Ovary (tissue), 3 donors: ENCODE measurements around the gene ANO7.

Experiments used
- EP300 ChIP-seq: sonication (generic); formaldehyde crosslinking; IDR thresholded peaks from one replicate; pipeline ENCODE4 v1.6.1; 2017; ENCODE audit warnings: antibody characterized with exemption
- POLR2A ChIP-seq: fragments of 450-650 bp; IDR thresholded peaks from one replicate; pipeline ENCODE4 v1.6.1; 2017; ENCODE audit warnings: antibody characterized with exemption, mild to moderate bottlenecking, moderate library complexity
- TF ChIP-seq, protein P1 (sequence below), 3 donors: fragments of 450-650 bp in 2 of 3; fragments of 200-600 bp in 1 of 3; IDR thresholded peaks; one replicate each; pipeline versions ENCODE4 v1.5.1 to v1.8.0; 2016 to 2022; ENCODE audit warnings: antibody characterized with exemption in 3 of 3, mild to moderate bottlenecking in 1 of 3
- donor health status: DM: no; HTN: no; CAD: no.

DNA sequence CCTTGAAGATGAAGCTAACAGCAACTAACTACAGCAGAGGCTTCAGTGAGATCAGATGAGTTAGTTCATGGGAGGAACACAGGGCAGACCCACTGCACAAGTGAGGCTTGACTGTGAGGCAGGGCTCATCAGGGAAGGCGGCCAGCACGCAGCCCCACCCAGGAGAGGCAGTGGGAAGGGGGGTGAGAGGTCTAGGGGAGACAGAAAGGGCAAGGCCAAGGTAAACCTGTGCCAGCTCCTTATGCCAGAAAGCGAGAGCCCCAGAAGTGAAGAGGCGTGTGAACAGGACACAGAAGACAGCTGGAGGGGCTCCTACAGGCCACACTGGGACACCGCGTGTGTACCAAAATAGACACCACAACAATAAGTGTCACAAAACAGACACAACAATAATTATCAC is 48.6 kb downstream of the ANO7 start:
- TF ChIP-seq, protein P1, sequence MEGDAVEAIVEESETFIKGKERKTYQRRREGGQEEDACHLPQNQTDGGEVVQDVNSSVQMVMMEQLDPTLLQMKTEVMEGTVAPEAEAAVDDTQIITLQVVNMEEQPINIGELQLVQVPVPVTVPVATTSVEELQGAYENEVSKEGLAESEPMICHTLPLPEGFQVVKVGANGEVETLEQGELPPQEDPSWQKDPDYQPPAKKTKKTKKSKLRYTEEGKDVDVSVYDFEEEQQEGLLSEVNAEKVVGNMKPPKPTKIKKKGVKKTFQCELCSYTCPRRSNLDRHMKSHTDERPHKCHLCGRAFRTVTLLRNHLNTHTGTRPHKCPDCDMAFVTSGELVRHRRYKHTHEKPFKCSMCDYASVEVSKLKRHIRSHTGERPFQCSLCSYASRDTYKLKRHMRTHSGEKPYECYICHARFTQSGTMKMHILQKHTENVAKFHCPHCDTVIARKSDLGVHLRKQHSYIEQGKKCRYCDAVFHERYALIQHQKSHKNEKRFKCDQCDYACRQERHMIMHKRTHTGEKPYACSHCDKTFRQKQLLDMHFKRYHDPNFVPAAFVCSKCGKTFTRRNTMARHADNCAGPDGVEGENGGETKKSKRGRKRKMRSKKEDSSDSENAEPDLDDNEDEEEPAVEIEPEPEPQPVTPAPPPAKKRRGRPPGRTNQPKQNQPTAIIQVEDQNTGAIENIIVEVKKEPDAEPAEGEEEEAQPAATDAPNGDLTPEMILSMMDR (IDR thresholded peaks at IDR 0.05): no peak
- no peak for TF ChIP-seq POLR2A
- no peak for TF ChIP-seq EP300
